Osteoblast (primary cell): ENCODE data around the gene USP32. TPM values are rescaled to one million over a fixed set of nuclear protein-coding genes. Genes with fewer than 3 reads are reported as not detected.

ENCODE experiments used
- DNase-seq: peaks from one replicate; pipeline ENCODE4 v3.0.0; 2011; ENCODE audit warnings: low spot score, mixed read lengths; ENCODE audit not compliant: insufficient read length; ENCODE audit errors: missing footprints
- H2AFZ ChIP-seq: 2 replicates; pipeline ENCODE4 v1.6.0; 2011; ENCODE audit warnings: mild to moderate bottlenecking, low read length
- H3K27ac ChIP-seq: 2 replicates; pipeline ENCODE4 v1.5.1; 2011; ENCODE audit warnings: mild to moderate bottlenecking, low read depth, low read length, moderate library complexity
- H3K27me3 ChIP-seq: 2 replicates; pipeline ENCODE4 v1.6.0; 2012; ENCODE audit warnings: mild to moderate bottlenecking, control low read depth, inconsistent platforms, low read length, moderate library complexity; ENCODE audit not compliant: insufficient read depth
- H3K36me3 ChIP-seq: 2 replicates; pipeline ENCODE4 v1.5.1; 2011; ENCODE audit warnings: mild to moderate bottlenecking, low read length, control low read depth, moderate library complexity; ENCODE audit not compliant: insufficient read depth
- H3K4me1 ChIP-seq: 2 replicates; pipeline ENCODE4 v1.5.1; 2011; ENCODE audit warnings: mild to moderate bottlenecking, low read length, control low read depth, moderate library complexity; ENCODE audit not compliant: insufficient read depth
- H3K4me2 ChIP-seq: 2 replicates; pipeline ENCODE4 v1.6.0; 2011; ENCODE audit warnings: mild to moderate bottlenecking, low read length; ENCODE audit not compliant: insufficient read depth
- H3K4me3 ChIP-seq: fragments of 200-600 bp; sonication (generic); 3 replicates; pipeline ENCODE4 v1.5.1; 2012; ENCODE audit warnings: mild to moderate bottlenecking, low read length, inconsistent platforms; ENCODE audit not compliant: insufficient read depth
- H3K79me2 ChIP-seq: 2 replicates; pipeline ENCODE4 v1.6.0; 2012; ENCODE audit warnings: mild to moderate bottlenecking, low read length, control low read depth, inconsistent platforms; ENCODE audit not compliant: insufficient read depth
- H3K9me3 ChIP-seq: 2 replicates; pipeline ENCODE4 v1.5.1; 2011; ENCODE audit warnings: low read depth, low read length, control low read depth
- H4K20me1 ChIP-seq: 2 replicates; pipeline ENCODE4 v1.6.0; 2012; ENCODE audit warnings: mild to moderate bottlenecking, low read length, control low read depth; ENCODE audit not compliant: insufficient read depth
- CTCF ChIP-seq: IDR thresholded peaks from 2 replicates; pipeline ENCODE4 v1.5.1; 2011; ENCODE audit warnings: mild to moderate bottlenecking, low read depth, low read length, moderate library complexity; ENCODE audit errors: extremely low read depth
- total RNA-seq: library from RNA; depleted of rRNA; stranded (reverse); fragments of >200 nt; gene quantifications from 2 replicates; pipeline ENCODE4 v1.2.3, GENCODE V29; 2012

The USP32 gene
- total RNA-seq, 1 donor = 99.5 TPM

- H2AFZ ChIP-seq = no peak overlapping the region
- H3K9me3 ChIP-seq = no peaks in the 10 kb centered on the region
These were observed 255.8 kb downstream of the USP32 start for GRCh38 chr17:60135951-60136666.

GRCh38 chr17:60135151-60135950 is 256.6 kb downstream of the USP32 start:
- Histone ChIP-seq H2AFZ (peak overlapping the region; percentile 95), H3K79me2 (no peaks in the 10 kb centered on the region), H3K9me3 (no peaks in the 10 kb centered on the region), H4K20me1 (peaks cover 2% of the 10 kb centered on the region), H3K27ac (peak overlapping the region; percentile 64), H3K36me3 (no peaks in the 10 kb centered on the region), H3K27me3 (peaks cover 27% of the 10 kb centered on the region), H3K4me1 (peaks cover 14% of the 10 kb centered on the region), H3K4me3 (peak overlapping the region; percentile 83), H3K4me2 (peak overlapping the region; percentile 88)
- TF ChIP-seq CTCF = no peak
- peak; percentile 99 for DNase-seq

More at GRCh38 chr17:60135951-60136666, 255.8 kb downstream of the USP32 start:
- Histone ChIP-seq H3K4me1 (peaks cover 14% of the 10 kb centered on the region), H3K36me3 (no peaks in the 10 kb centered on the region), H4K20me1 (peaks cover 2% of the 10 kb centered on the region), H3K4me3 (peak overlapping the region; percentile 83), H3K27ac (no peak overlapping the region), H3K4me2 (peak overlapping the region; percentile 88), H3K79me2 (no peaks in the 10 kb centered on the region), H3K27me3 (peaks cover 34% of the 10 kb centered on the region)
- DNase-seq = peak; percentile 77
- no peak for TF ChIP-seq CTCF

DNA sequence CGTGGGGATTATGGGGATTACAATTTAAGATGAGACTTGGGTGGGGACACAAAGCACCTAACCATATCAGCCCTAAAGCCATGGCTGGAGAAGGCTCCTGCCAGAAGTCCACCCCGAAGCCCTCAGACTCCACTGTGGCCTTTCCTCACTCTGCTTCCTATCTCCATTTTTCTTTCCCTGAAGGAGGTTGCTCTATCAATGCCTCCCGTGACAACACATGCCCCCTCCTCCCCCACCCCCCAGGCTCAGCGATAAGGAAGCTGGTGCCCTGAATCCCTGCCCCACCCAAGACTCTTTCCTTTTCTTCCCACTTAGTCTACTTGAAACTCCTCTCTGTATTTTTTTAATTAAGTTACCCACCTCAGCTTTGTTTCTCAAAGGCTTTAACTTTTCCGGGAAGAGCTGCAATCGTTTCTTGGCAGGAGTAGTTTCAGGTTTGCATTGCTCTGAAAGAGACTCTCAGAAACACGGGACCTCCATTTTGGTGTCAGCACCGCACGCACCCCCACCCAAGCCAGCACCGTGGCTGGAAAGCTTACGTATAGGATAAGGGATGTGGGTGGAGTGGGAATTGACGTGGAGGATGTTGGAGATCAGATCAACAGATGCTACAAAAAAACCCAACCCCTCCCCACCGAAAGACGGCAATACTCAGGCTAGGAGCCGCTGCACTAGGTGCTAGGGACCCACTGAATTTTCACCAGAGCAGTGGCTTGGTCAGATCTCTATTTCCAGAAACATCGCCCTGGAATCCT is 257.4 kb downstream of the USP32 start:
- Histone ChIP-seq H3K79me2 (no peaks in the 10 kb centered on the region), H3K9me3 (no peaks in the 10 kb centered on the region), H3K27me3 (peaks cover 19% of the 10 kb centered on the region), H3K4me3 (peak overlapping the region; percentile 83), H3K36me3 (no peaks in the 10 kb centered on the region), H2AFZ (peak overlapping the region; percentile 95), H4K20me1 (peaks cover 2% of the 10 kb centered on the region), H3K4me2 (peak overlapping the region; percentile 88), H3K4me1 (peaks cover 14% of the 10 kb centered on the region), H3K27ac (peak overlapping the region; percentile 64)
- peak; percentile 56 for DNase-seq
- no peak for TF ChIP-seq CTCF
